HEK293 (cell line): ENCODE measurements around the gene PNKD.

ENCODE experiments used
- TF ChIP-seq, protein P1 (sequence below): fragments of 450-650 bp; formaldehyde crosslinking; IDR thresholded peaks from 2 replicates; pipeline ENCODE4 v1.5.1; 2017; ENCODE audit warnings: missing biosample characterization, missing genetic modification characterization
- TF ChIP-seq, protein P2 (sequence below): fragments of 450-650 bp; formaldehyde crosslinking; IDR thresholded peaks from 2 replicates; pipeline ENCODE4 v1.5.1; 2016; ENCODE audit warnings: missing biosample characterization, missing genetic modification characterization

DNA sequence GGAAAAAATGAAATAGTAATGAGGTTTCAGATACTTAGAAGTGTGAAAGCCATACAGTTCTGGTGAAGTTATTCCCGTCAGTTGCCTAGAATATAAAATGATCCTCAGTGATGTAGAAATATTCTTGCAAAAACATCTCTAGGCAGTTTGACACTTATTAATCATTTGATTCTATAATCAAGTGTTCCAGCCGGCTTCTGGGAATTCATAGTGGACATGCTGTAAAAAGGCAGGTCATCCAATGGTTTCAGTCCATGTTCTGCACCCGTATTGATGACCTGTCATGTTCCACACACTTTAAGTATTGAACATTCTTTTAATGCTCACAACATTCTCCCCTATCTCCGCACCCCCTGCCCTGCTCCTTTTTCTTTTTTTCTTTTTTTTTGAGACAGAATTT lies 33.5 kb upstream of the PNKD start:
- TF ChIP-seq, protein P1, sequence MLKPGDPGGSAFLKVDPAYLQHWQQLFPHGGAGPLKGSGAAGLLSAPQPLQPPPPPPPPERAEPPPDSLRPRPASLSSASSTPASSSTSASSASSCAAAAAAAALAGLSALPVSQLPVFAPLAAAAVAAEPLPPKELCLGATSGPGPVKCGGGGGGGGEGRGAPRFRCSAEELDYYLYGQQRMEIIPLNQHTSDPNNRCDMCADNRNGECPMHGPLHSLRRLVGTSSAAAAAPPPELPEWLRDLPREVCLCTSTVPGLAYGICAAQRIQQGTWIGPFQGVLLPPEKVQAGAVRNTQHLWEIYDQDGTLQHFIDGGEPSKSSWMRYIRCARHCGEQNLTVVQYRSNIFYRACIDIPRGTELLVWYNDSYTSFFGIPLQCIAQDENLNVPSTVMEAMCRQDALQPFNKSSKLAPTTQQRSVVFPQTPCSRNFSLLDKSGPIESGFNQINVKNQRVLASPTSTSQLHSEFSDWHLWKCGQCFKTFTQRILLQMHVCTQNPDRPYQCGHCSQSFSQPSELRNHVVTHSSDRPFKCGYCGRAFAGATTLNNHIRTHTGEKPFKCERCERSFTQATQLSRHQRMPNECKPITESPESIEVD (tag by site-specific recombination): no peak
- TF ChIP-seq, protein P2, sequence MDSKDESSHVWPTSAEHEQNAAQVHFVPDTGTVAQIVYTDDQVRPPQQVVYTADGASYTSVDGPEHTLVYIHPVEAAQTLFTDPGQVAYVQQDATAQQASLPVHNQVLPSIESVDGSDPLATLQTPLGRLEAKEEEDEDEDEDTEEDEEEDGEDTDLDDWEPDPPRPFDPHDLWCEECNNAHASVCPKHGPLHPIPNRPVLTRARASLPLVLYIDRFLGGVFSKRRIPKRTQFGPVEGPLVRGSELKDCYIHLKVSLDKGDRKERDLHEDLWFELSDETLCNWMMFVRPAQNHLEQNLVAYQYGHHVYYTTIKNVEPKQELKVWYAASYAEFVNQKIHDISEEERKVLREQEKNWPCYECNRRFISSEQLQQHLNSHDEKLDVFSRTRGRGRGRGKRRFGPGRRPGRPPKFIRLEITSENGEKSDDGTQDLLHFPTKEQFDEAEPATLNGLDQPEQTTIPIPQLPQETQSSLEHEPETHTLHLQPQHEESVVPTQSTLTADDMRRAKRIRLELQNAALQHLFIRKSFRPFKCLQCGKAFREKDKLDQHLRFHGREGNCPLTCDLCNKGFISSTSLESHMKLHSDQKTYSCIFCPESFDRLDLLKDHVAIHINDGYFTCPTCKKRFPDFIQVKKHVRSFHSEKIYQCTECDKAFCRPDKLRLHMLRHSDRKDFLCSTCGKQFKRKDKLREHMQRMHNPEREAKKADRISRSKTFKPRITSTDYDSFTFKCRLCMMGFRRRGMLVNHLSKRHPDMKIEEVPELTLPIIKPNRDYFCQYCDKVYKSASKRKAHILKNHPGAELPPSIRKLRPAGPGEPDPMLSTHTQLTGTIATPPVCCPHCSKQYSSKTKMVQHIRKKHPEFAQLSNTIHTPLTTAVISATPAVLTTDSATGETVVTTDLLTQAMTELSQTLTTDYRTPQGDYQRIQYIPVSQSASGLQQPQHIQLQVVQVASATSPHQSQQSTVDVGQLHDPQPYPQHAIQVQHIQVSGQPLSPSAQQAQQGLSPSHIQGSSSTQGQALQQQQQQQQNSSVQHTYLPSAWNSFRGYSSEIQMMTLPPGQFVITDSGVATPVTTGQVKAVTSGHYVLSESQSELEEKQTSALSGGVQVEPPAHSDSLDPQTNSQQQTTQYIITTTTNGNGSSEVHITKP (tag by site-specific recombination): no peak
